GM23338 (cell line): ENCODE measurements around the gene SYT13. TPM values are rescaled to one million over a fixed set of nuclear protein-coding genes. Genes with fewer than 3 reads are reported as not detected.

Source experiments
- ATAC-seq: fragments of 200-7000 bp; cut with Tn5 transposase; 3 replicates; pipeline ENCODE4 v1.9.1; 2020
- DNase-seq: peaks from one replicate; pipeline ENCODE4 v3.0.0-alpha.2; 2015; ENCODE audit warnings: low spot score
- H2AFZ ChIP-seq: fragments of 200-600 bp; sonication (generic); 2 replicates; pipeline ENCODE4 v1.8.0; 2016; ENCODE audit warnings: antibody characterized with exemption, mild to moderate bottlenecking, moderate library complexity
- H3F3A ChIP-seq: fragments of 200-600 bp; sonication (generic); replicated peaks from 2 replicates; pipeline ENCODE4 v1.8.0; 2017; ENCODE audit warnings: antibody characterized with exemption, mixed run types, low read depth
- H3K27ac ChIP-seq: fragments of 200-600 bp; sonication (generic); 2 replicates; pipeline ENCODE4 v1.6.1; 2016; ENCODE audit warnings: low read depth
- H3K27me3 ChIP-seq: fragments of 200-600 bp; sonication (generic); 2 replicates; pipeline ENCODE4 v1.8.0; 2016; ENCODE audit warnings: mild to moderate bottlenecking, mixed run types, moderate library complexity; ENCODE audit not compliant: insufficient read depth
- H3K36me3 ChIP-seq: fragments of 200-600 bp; sonication (generic); 2 replicates; pipeline ENCODE4 v1.8.0; 2016; ENCODE audit warnings: mild to moderate bottlenecking; ENCODE audit not compliant: insufficient read depth
- H3K4me1 ChIP-seq: fragments of 200-600 bp; sonication (generic); 2 replicates; pipeline ENCODE4 v1.8.0; 2016; ENCODE audit warnings: mild to moderate bottlenecking, moderate library complexity; ENCODE audit not compliant: insufficient read depth
- H3K4me2 ChIP-seq: fragments of 200-600 bp; sonication (generic); 2 replicates; pipeline ENCODE4 v1.7.1; 2017; ENCODE audit warnings: mixed run types
- H3K4me3 ChIP-seq: fragments of 200-600 bp; sonication (generic); 2 replicates; pipeline ENCODE4 v1.6.1; 2016; ENCODE audit warnings: mixed run types
- H3K79me2 ChIP-seq: fragments of 200-600 bp; sonication (generic); replicated peaks from 2 replicates; pipeline ENCODE4 v1.8.0; 2017; ENCODE audit warnings: mild to moderate bottlenecking; ENCODE audit not compliant: insufficient read depth
- H3K9me2 ChIP-seq: fragments of 200-600 bp; sonication (generic); 2 replicates; pipeline ENCODE4 v1.8.0; 2017; ENCODE audit not compliant: insufficient read depth
- H4K20me1 ChIP-seq: fragments of 200-600 bp; sonication (generic); replicated peaks from 2 replicates; pipeline ENCODE4 v1.8.0; 2017; ENCODE audit warnings: mild to moderate bottlenecking; ENCODE audit not compliant: insufficient read depth
- H3K27ac Mint-ChIP-seq: 2 replicates; pipeline ENCODE4 v1.8.0; 2020; ENCODE audit warnings: inconsistent platforms, mild to moderate bottlenecking, moderate library complexity, mixed read lengths
- H3K27me3 Mint-ChIP-seq: 3 replicates; pipeline ENCODE4 v1.8.0; 2022; ENCODE audit warnings: low read depth, mild to moderate bottlenecking, moderate library complexity, mixed read lengths, inconsistent platforms; ENCODE audit not compliant: insufficient read depth, poor library complexity
- H3K36me3 Mint-ChIP-seq: 3 replicates; pipeline ENCODE4 v1.8.0; 2021; ENCODE audit warnings: low read depth, mild to moderate bottlenecking, inconsistent platforms, moderate library complexity, mixed read lengths
- H3K4me1 Mint-ChIP-seq: 3 replicates; pipeline ENCODE4 v1.8.0; 2020; ENCODE audit warnings: mild to moderate bottlenecking, inconsistent platforms, mixed read lengths
- H3K4me3 Mint-ChIP-seq: 3 replicates; pipeline ENCODE4 v1.8.0; 2021; ENCODE audit warnings: moderate library complexity, mild to moderate bottlenecking, inconsistent platforms, mixed read lengths
- H3K9me3 Mint-ChIP-seq: 3 replicates; pipeline ENCODE4 v1.8.0; 2020; ENCODE audit warnings: moderate library complexity, mild to moderate bottlenecking, inconsistent platforms, mixed read lengths
- CREB1 ChIP-seq: fragments of 250-450 bp; sonication (Bioruptor Pico); IDR thresholded peaks from 2 replicates; pipeline ENCODE4 v1.5.0; 2020; ENCODE audit warnings: low read depth, mild to moderate bottlenecking, moderate library complexity
- CTCF ChIP-seq, 2 experiments: fragments of 200-600 bp in 1 of 2; sonication (generic) in 1 of 2; conservative IDR thresholded peaks; 2 replicates each; pipeline versions ENCODE4 v1.5.1 to v1.6.1; 2016 to 2017; ENCODE audit warnings: antibody characterized with exemption in 2 of 2, low read depth in 2 of 2, mild to moderate bottlenecking in 2 of 2, moderate library complexity in 1 of 2
- ETS1 ChIP-seq: IDR thresholded peaks from 2 replicates; pipeline ENCODE4 v1.6.1; 2016; ENCODE audit warnings: antibody characterized with exemption
- EZH2 ChIP-seq: fragments of 200-600 bp; sonication (generic); IDR thresholded peaks from one replicate; pipeline ENCODE4 v1.8.0; 2017; ENCODE audit warnings: antibody characterized with exemption, mild to moderate bottlenecking, low read depth; ENCODE audit not compliant: unreplicated experiment
- EZH2phosphoT487 ChIP-seq: fragments of 200-600 bp; sonication (generic); IDR thresholded peaks from one replicate; pipeline ENCODE4 v1.8.1; 2018; ENCODE audit warnings: antibody characterized with exemption; ENCODE audit not compliant: unreplicated experiment
- JUNB ChIP-seq: IDR thresholded peaks from one replicate; pipeline ENCODE4 v1.6.1; 2016; ENCODE audit warnings: antibody characterized with exemption; ENCODE audit not compliant: unreplicated experiment
- NANOG ChIP-seq: IDR thresholded peaks from 2 replicates; pipeline ENCODE4 v1.6.1; 2016; ENCODE audit warnings: antibody characterized with exemption, borderline replicate concordance
- POLR2AphosphoS5 ChIP-seq: IDR thresholded peaks from 2 replicates; pipeline ENCODE4 v1.6.1; 2016; ENCODE audit warnings: antibody characterized with exemption, low read depth
- REST ChIP-seq: IDR thresholded peaks from one replicate; pipeline ENCODE4 v1.6.1; 2018; ENCODE audit warnings: antibody characterized with exemption; ENCODE audit not compliant: unreplicated experiment
- ZNF114 ChIP-seq: fragments of 250-450 bp; sonication (Bioruptor Pico); IDR thresholded peaks from 2 replicates; pipeline ENCODE4 v1.5.0; 2020; ENCODE audit warnings: mild to moderate bottlenecking, moderate library complexity
- ZNF331 ChIP-seq: fragments of 250-450 bp; sonication (Bioruptor Pico); IDR thresholded peaks from 2 replicates; pipeline ENCODE4 v1.5.0; 2020; ENCODE audit warnings: low read depth, mild to moderate bottlenecking, moderate library complexity
- polyA plus RNA-seq: library from polyadenylated mRNA; unstranded; fragments of >200 nt; fragmentation: Nextera tagmentation; extraction: Ambion mirVana; gene quantifications from 2 replicates; pipeline ENCODE4 v1.2.1, GENCODE V29; 2016
- total RNA-seq: library from RNA; depleted of rRNA; stranded (reverse); fragments of >200 nt; shearing (Covaris generic); gene quantifications from 2 replicates; pipeline ENCODE4 v1.2.3, GENCODE V29; 2014

SYT13 gene
- total and polyA plus RNA-seq, 2 experiments from 2014 or later = 3.4 to 16.3 TPM

- TF ChIP-seq REST (no peak), ZNF114 (CRISPR knock-in tag) (no peak), EZH2phosphoT487 (no peak), ETS1 (no peak), ZNF331 (no peak)
Observed at GRCh38 chr11:45227836-45228235, 58.3 kb downstream of the SYT13 start (continued).

GRCh38 chr11:45226901-45227300 lies 59.2 kb downstream of the SYT13 start:
- H3K27me3 ChIP-seq = no peaks in the 10 kb centered on the region
- no peak for DNase-seq
- Mint-ChIP-seq H3K4me3 (no peak overlapping the region), H3K27me3 (peaks cover 2% of the 10 kb centered on the region), H3K9me3 (no peaks in the 10 kb centered on the region), H3K27ac (no peak overlapping the region), H3K36me3 (peaks cover 25% of the 10 kb centered on the region), H3K4me1 (0 out of 3 replicates have a peak, but pooled peaks cover 2% of the 10 kb centered on the region)
- peaks cover 2% of the 10 kb centered on the region; the same call in 1 of the 2 replicates for H4K20me1 ChIP-seq
- H3K4me2 ChIP-seq = no peak overlapping the region
- no peak overlapping the region for H3K4me3 ChIP-seq
- no peaks in the 10 kb centered on the region for H3K36me3 ChIP-seq
- no peaks in the 10 kb centered on the region for H3F3A ChIP-seq
- no peaks in the 10 kb centered on the region for H3K79me2 ChIP-seq
- no peak for ATAC-seq
- H3K4me1 ChIP-seq = no peaks in the 10 kb centered on the region
- no peak for TF ChIP-seq JUNB
- TF ChIP-seq EZH2 = no peak
- no peak for TF ChIP-seq POLR2AphosphoS5
- TF ChIP-seq CTCF (conservative IDR thresholded peaks at IDR 0.05; ENCODE audit: low read depth in 2 of 2) = no peak
- TF ChIP-seq CREB1 (CRISPR knock-in tag) = no peak
- no peak for TF ChIP-seq NANOG
- TF ChIP-seq EZH2phosphoT487 = no peak
- TF ChIP-seq ZNF114 (CRISPR knock-in tag) = no peak
- no peak overlapping the region for H3K27ac ChIP-seq
- H2AFZ ChIP-seq = no peak overlapping the region
- H3K9me2 ChIP-seq = no peaks in the 10 kb centered on the region
